ENCODE data around the gene THEM4. TPM values are rescaled to one million over a fixed set of nuclear protein-coding genes. Genes with fewer than 3 reads are reported as not detected.

The THEM4 gene
- total RNA-seq, 2 donors from 2014 or later: 7.7 to 23.3 TPM

DNA sequence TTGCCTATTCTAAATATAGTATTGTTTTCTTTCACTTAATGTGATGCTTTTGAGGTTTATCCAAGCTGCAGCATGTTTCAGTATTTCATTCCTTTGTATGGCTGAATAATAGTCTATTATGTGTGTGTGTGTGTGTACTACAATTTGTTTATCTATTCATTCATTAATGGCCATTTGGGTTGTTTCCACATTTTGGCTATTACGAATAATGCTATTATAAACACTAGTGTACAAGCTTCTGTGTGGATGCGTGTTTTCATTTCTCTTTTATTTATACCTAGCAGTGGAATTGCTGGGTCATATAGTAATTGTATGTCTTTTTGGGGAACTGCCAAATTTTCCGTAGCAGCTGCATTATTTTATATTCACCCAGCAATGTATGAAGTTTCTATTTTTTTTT is 40.8 kb downstream of the THEM4 start:
- Histone ChIP-seq H3K4me1 (ENCODE audit: control insufficient read depth in 1 of 2, low read depth in 2 of 2) (no peaks in the 10 kb centered on the region), H3K4me3 (no peak overlapping the region), H3K27me3 (replicated peaks; ENCODE audit: insufficient read depth) (no peaks in the 10 kb centered on the region), H3K27ac (no peak overlapping the region), H3K9me3 (no peaks in the 10 kb centered on the region), H3K36me3 (no peaks in the 10 kb centered on the region)
- no peak for ATAC-seq (ENCODE audit: insufficient number of reproducible peaks, low FRiP score, low read depth)
- TF ChIP-seq, protein P1, sequence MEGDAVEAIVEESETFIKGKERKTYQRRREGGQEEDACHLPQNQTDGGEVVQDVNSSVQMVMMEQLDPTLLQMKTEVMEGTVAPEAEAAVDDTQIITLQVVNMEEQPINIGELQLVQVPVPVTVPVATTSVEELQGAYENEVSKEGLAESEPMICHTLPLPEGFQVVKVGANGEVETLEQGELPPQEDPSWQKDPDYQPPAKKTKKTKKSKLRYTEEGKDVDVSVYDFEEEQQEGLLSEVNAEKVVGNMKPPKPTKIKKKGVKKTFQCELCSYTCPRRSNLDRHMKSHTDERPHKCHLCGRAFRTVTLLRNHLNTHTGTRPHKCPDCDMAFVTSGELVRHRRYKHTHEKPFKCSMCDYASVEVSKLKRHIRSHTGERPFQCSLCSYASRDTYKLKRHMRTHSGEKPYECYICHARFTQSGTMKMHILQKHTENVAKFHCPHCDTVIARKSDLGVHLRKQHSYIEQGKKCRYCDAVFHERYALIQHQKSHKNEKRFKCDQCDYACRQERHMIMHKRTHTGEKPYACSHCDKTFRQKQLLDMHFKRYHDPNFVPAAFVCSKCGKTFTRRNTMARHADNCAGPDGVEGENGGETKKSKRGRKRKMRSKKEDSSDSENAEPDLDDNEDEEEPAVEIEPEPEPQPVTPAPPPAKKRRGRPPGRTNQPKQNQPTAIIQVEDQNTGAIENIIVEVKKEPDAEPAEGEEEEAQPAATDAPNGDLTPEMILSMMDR (IDR thresholded peaks at IDR 0.05): no peak
- DNase-seq (ENCODE audit: low spot score): no peak

DNA sequence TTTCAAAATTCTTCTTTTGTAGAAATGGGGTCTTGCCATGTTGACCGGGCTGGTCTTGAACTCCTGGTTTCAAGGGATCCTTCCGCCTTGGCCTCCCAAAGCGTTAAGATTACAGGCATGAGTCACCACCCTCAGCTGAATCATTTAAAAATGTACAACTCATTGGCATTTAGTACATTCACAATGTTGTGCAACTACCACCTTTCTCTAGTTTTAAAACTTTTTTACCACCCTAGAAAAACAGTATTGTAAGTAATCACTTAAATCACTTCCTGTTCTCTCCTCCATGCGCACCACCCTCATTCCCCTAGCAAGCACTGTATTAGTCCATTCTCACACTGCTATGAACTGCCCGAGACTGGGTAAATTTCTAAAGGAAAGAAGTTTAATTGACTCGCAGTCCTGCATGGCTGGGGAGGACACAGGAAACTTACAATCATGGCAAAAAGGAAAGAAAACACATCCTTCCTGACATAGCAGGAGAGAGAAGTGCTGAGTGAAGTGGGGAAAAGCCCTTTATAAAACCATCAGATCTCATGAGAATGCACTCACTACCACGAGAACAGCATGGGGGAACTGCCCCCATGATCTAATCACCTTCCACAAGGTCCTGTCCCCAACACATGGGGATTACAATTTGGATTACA is 41.4 kb downstream of the THEM4 start:
- Histone ChIP-seq H3K4me1 (ENCODE audit: control insufficient read depth in 1 of 2, low read depth in 2 of 2) (no peaks in the 10 kb centered on the region), H3K4me3 (no peak overlapping the region), H3K27ac (no peak overlapping the region), H3K27me3 (replicated peaks; ENCODE audit: insufficient read depth) (no peaks in the 10 kb centered on the region), H3K9me3 (no peaks in the 10 kb centered on the region), H3K36me3 (no peaks in the 10 kb centered on the region)
- no peak for DNase-seq (ENCODE audit: low spot score)
- ATAC-seq (ENCODE audit: insufficient number of reproducible peaks, low FRiP score, low read depth): peak; percentile 36
- TF ChIP-seq, protein P1 (IDR thresholded peaks at IDR 0.05): no peak

DNA sequence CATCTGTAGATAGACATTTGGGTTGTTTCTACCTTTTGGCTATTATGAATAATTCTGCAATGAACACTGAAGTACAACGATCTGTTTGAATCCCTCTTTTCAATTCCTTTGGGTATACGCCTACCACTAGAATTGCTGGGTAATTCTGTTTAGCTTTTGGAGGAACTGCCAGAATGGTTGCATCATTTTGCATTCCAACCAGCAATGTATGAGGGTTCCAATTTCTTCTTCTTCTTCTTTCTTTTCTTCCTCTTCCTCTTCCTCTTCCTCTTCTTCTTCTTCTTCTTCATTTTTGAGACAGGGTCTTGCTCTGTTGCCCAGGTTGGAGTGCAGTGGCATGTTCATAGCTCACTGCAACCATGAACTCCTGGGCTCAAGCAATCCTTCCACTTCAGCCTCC is 42.0 kb downstream of the THEM4 start:
- TF ChIP-seq, protein P1 (IDR thresholded peaks at IDR 0.05): no peak
- ATAC-seq (ENCODE audit: insufficient number of reproducible peaks, low FRiP score, low read depth) (no peak), DNase-seq (ENCODE audit: low spot score) (no peak)
- Histone ChIP-seq H3K27me3 (replicated peaks; ENCODE audit: insufficient read depth) (no peaks in the 10 kb centered on the region), H3K9me3 (no peaks in the 10 kb centered on the region), H3K27ac (no peak overlapping the region), H3K36me3 (no peaks in the 10 kb centered on the region), H3K4me3 (no peak overlapping the region), H3K4me1 (ENCODE audit: control insufficient read depth in 1 of 2, low read depth in 2 of 2) (no peaks in the 10 kb centered on the region)

DNA sequence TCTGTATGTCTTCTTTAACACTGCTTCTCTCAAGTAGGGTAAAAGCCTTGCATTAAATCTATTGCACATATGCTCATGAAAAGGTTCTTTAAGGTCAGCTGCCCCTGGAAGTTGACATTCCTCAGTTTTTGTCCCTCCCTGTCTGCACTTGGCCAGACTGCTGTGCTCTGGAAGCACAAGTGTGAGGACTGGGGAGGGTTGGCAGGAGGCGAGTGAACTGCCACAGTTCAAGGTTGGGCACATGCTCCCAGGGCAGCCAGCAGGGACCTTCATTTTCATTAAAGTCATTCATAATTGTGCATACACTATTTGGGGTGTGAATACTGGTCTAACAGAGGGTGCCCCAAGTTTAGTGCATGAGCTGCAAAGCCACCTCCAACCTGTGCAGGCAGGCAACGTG is 44.9 kb downstream of the THEM4 start:
- DNase-seq (ENCODE audit: low spot score) (no peak), ATAC-seq (ENCODE audit: insufficient number of reproducible peaks, low FRiP score, low read depth) (no peak)

DNA sequence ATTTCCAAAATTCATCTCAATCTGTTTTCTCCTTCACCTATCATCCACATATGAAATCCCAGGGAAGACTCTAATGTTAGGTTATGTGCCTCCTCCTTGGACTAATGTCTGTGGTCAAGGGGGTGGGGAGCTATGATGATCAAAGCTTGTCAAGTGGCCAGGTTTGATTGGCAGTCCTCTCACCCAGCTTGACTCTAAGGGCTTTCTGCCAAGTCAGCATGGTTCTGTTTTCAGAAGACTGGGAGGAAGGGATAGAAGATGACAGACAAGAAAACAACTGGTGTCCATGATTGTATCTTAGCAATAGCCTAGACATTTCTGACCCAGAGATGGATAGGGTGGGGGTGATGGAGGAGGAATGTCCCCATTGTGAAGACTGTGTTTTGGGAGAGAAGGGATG is 46.7 kb downstream of the THEM4 start:
- Histone ChIP-seq H3K36me3 (no peaks in the 10 kb centered on the region), H3K4me3 (no peak overlapping the region), H3K27me3 (replicated peaks; ENCODE audit: insufficient read depth) (no peaks in the 10 kb centered on the region), H3K27ac (no peak overlapping the region), H3K9me3 (no peaks in the 10 kb centered on the region), H3K4me1 (ENCODE audit: control insufficient read depth in 1 of 2, low read depth in 2 of 2) (no peaks in the 10 kb centered on the region)
- TF ChIP-seq, protein P1 (IDR thresholded peaks at IDR 0.05): no peak
- DNase-seq (ENCODE audit: low spot score) (no peak), ATAC-seq (ENCODE audit: insufficient number of reproducible peaks, low FRiP score, low read depth) (no peak)

More for the DNA sequence above, 44.9 kb downstream of the THEM4 start:
- TF ChIP-seq, protein P1 (IDR thresholded peaks at IDR 0.05): no peak
- no peaks in the 10 kb centered on the region for H3K4me1 ChIP-seq (ENCODE audit: control insufficient read depth in 1 of 2, low read depth in 2 of 2)
- H3K27me3 ChIP-seq (replicated peaks; ENCODE audit: insufficient read depth): no peaks in the 10 kb centered on the region
- no peak overlapping the region for H3K27ac ChIP-seq
- H3K36me3 ChIP-seq: no peaks in the 10 kb centered on the region
- no peaks in the 10 kb centered on the region for H3K9me3 ChIP-seq
- no peak overlapping the region for H3K4me3 ChIP-seq
